PFSK-1 (cell line): Measurements from ENCODE around the gene AFAP1L2.

ENCODE experiments used
- FOXP2 ChIP-seq: optimal IDR thresholded peaks from 2 replicates; pipeline ENCODE3; 2011; ENCODE audit warnings: borderline replicate concordance, control low read depth, inconsistent platforms; ENCODE audit not compliant: insufficient read depth; ENCODE audit errors: extremely low read length, extremely low read depth
- POLR2AphosphoS5 ChIP-seq: IDR thresholded peaks from 2 replicates; pipeline ENCODE4 v1.6.1; 2012; ENCODE audit warnings: low read depth, mild to moderate bottlenecking, control low read depth, low read length, moderate library complexity
- REST ChIP-seq, 2 experiments: IDR thresholded peaks; 2 replicates each; pipeline versions ENCODE4 v1.6.1 to v1.8.0; 2011 to 2012; ENCODE audit warnings: low read depth in 2 of 2, low read length in 2 of 2, control low read depth in 1 of 2, inconsistent platforms in 1 of 2, mild to moderate bottlenecking in 1 of 2, moderate library complexity in 1 of 2; ENCODE audit not compliant: insufficient read depth in 1 of 2
- SIN3A ChIP-seq: IDR thresholded peaks from 2 replicates; pipeline ENCODE4 v1.6.1; 2012; ENCODE audit warnings: mild to moderate bottlenecking, low read length, moderate library complexity, borderline replicate concordance; ENCODE audit not compliant: insufficient read depth
- TAF1 ChIP-seq: IDR thresholded peaks from 2 replicates; pipeline ENCODE4 v1.6.1; 2012; ENCODE audit warnings: low read length, control low read depth, borderline replicate concordance; ENCODE audit not compliant: insufficient read depth

The AFAP1L2 gene

GRCh38 chr10:114402871-114403540 lies 1.3 kb downstream of the AFAP1L2 start:
- no peak for TF ChIP-seq SIN3A
- TF ChIP-seq FOXP2 = no peak
- TF ChIP-seq TAF1 = no peak
- TF ChIP-seq REST (IDR thresholded peaks at IDR 0.05; ENCODE audit: insufficient read depth in 1 of 2, low read depth in 2 of 2, low read length in 2 of 2) = no peak
- TF ChIP-seq POLR2AphosphoS5 = no peak

GRCh38 chr10:114402233-114402632 lies 2.1 kb downstream of the AFAP1L2 start:
- TF ChIP-seq REST (IDR thresholded peaks at IDR 0.05; ENCODE audit: insufficient read depth in 1 of 2, low read depth in 2 of 2, low read length in 2 of 2) (no peak), POLR2AphosphoS5 (no peak), TAF1 (no peak), SIN3A (no peak), FOXP2 (no peak)

GRCh38 chr10:114401195-114401791 lies 3.0 kb downstream of the AFAP1L2 start:
- no peak for TF ChIP-seq POLR2AphosphoS5
- TF ChIP-seq SIN3A = no peak
- TF ChIP-seq REST (IDR thresholded peaks at IDR 0.05; ENCODE audit: insufficient read depth in 1 of 2, low read depth in 2 of 2, low read length in 2 of 2) = no peak
- no peak for TF ChIP-seq TAF1
- no peak for TF ChIP-seq FOXP2

- TF ChIP-seq SIN3A = no peak
- no peak for TF ChIP-seq POLR2AphosphoS5
- TF ChIP-seq FOXP2 = no peak
- no peak for TF ChIP-seq REST (IDR thresholded peaks at IDR 0.05; ENCODE audit: insufficient read depth in 1 of 2, low read depth in 2 of 2, low read length in 2 of 2)
- no peak for TF ChIP-seq TAF1
These were observed 4.2 kb downstream of the AFAP1L2 start for GRCh38 chr10:114400091-114400490.

- no peak for TF ChIP-seq TAF1
- TF ChIP-seq REST (IDR thresholded peaks at IDR 0.05; ENCODE audit: insufficient read depth in 1 of 2, low read depth in 2 of 2, low read length in 2 of 2) = no peak
- no peak for TF ChIP-seq POLR2AphosphoS5
These were observed 4.7 kb downstream of the AFAP1L2 start for GRCh38 chr10:114399576-114399975.
